HL-60 (cell line): ENCODE results near the gene DOK6.

Source experiments
- DNase-seq, 2 experiments: peaks; one replicate each; pipeline ENCODE4 v3.0.0-alpha.2; 2010 to 2020; ENCODE audit warnings: low read depth in 1 of 2, low spot score in 1 of 2
- H3K27ac ChIP-seq: fragments of 250-450 bp; sonication (Bioruptor Pico); replicated peaks from 2 replicates; pipeline ENCODE4 v1.5.1; 2020; ENCODE audit warnings: mild to moderate bottlenecking, moderate library complexity
- H3K27me3 ChIP-seq: fragments of 250-450 bp; sonication (Bioruptor Pico); 2 replicates; pipeline ENCODE4 v1.5.1; 2021; ENCODE audit warnings: mild to moderate bottlenecking, moderate library complexity; ENCODE audit not compliant: insufficient read depth, poor library complexity, severe bottlenecking
- H3K4me3 ChIP-seq: replicated peaks from 2 replicates; pipeline ENCODE4 v1.5.1; 2011; ENCODE audit warnings: mild to moderate bottlenecking, control low read depth, low read length; ENCODE audit not compliant: insufficient read depth
- GABPA ChIP-seq: IDR thresholded peaks from 2 replicates; pipeline ENCODE4 v1.6.1; 2012; ENCODE audit warnings: low read depth
- POLR2AphosphoS5 ChIP-seq: IDR thresholded peaks from 2 replicates; pipeline ENCODE4 v1.6.1; 2012; ENCODE audit warnings: low read depth
- SPI1 ChIP-seq: IDR thresholded peaks from 2 replicates; pipeline ENCODE4 v1.6.1; 2012; ENCODE audit warnings: low read depth, mild to moderate bottlenecking, borderline replicate concordance
- TF ChIP-seq, protein P1 (sequence below): IDR thresholded peaks from 2 replicates; pipeline ENCODE4 v1.6.1; 2012; ENCODE audit warnings: low read depth; ENCODE audit not compliant: insufficient replicate concordance
- TF ChIP-seq, protein P2 (sequence below): IDR thresholded peaks from one replicate; pipeline ENCODE4 v1.5.1; 2011; ENCODE audit warnings: low read length, control low read depth, inconsistent platforms; ENCODE audit not compliant: insufficient read depth

The DOK6 gene

DNA sequence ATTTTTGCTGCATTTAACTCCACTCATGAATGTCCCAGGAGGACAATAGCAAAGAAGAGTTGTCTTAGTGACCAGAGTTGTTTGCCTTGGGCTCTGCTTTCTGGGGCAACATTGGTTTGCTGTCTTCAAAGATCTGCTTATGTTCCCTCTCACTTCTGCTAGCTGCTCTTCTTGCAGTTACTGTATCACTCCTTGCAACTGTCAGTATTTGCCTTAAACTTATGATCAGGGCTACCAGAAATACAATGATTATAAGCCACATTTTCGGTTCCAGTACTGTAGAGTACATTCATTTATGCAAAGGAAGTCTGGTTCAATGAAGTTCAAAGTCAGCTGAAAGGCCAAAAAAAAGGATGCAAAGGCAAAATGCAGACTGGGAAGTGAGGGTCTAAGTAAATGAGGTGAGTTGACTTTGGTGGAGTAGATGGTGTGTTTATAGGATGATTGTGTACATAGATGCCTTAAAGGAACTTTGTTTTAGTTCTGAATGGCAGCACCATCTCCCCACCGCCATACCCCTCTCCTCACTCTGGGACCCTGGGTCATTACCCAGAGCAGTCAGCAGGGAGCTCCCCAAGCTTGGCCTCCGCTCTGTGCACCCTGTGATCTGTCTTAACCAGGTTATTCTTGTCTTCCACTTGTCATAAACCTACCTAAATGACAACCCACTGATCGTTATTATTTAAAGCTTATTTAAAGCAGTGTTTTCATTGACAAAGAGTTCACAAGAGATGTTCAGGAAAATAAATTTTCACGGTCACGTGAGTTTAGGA, 236.0 kb downstream of the DOK6 start:
- no peak for TF ChIP-seq POLR2AphosphoS5
- TF ChIP-seq GABPA, result no peak
- TF ChIP-seq, protein P1, sequence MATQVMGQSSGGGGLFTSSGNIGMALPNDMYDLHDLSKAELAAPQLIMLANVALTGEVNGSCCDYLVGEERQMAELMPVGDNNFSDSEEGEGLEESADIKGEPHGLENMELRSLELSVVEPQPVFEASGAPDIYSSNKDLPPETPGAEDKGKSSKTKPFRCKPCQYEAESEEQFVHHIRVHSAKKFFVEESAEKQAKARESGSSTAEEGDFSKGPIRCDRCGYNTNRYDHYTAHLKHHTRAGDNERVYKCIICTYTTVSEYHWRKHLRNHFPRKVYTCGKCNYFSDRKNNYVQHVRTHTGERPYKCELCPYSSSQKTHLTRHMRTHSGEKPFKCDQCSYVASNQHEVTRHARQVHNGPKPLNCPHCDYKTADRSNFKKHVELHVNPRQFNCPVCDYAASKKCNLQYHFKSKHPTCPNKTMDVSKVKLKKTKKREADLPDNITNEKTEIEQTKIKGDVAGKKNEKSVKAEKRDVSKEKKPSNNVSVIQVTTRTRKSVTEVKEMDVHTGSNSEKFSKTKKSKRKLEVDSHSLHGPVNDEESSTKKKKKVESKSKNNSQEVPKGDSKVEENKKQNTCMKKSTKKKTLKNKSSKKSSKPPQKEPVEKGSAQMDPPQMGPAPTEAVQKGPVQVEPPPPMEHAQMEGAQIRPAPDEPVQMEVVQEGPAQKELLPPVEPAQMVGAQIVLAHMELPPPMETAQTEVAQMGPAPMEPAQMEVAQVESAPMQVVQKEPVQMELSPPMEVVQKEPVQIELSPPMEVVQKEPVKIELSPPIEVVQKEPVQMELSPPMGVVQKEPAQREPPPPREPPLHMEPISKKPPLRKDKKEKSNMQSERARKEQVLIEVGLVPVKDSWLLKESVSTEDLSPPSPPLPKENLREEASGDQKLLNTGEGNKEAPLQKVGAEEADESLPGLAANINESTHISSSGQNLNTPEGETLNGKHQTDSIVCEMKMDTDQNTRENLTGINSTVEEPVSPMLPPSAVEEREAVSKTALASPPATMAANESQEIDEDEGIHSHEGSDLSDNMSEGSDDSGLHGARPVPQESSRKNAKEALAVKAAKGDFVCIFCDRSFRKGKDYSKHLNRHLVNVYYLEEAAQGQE, result no peak
- no peak for TF ChIP-seq SPI1
- TF ChIP-seq, protein P2, sequence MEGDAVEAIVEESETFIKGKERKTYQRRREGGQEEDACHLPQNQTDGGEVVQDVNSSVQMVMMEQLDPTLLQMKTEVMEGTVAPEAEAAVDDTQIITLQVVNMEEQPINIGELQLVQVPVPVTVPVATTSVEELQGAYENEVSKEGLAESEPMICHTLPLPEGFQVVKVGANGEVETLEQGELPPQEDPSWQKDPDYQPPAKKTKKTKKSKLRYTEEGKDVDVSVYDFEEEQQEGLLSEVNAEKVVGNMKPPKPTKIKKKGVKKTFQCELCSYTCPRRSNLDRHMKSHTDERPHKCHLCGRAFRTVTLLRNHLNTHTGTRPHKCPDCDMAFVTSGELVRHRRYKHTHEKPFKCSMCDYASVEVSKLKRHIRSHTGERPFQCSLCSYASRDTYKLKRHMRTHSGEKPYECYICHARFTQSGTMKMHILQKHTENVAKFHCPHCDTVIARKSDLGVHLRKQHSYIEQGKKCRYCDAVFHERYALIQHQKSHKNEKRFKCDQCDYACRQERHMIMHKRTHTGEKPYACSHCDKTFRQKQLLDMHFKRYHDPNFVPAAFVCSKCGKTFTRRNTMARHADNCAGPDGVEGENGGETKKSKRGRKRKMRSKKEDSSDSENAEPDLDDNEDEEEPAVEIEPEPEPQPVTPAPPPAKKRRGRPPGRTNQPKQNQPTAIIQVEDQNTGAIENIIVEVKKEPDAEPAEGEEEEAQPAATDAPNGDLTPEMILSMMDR, result no peak
- no peak overlapping the region for H3K27ac ChIP-seq
- no peak for DNase-seq
- no peak overlapping the region for H3K4me3 ChIP-seq
- no peaks in the 10 kb centered on the region for H3K27me3 ChIP-seq

DNA sequence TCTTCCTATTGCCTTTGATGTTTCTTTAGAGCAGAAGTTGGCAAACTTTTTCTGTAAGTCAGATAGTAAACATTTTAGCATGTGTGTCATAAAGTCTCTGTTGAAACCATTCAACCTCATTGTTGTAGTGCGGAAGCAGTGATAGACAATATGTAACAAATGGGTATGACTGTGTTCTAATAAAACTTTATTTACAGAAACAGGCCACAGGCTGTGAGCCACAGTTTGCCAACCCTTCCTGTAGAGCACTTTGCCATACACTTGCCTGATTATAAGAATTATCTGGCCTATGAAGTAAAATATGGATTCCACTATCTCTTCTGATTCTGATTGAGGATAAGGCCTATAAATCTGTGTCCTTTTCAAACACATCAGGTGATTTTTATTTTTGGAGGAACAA, 237.4 kb downstream of the DOK6 start:
- no peak for TF ChIP-seq POLR2AphosphoS5
- TF ChIP-seq SPI1, result no peak
- TF ChIP-seq GABPA, result no peak
- TF ChIP-seq, protein P1, result no peak
- Histone ChIP-seq H3K27ac (no peak overlapping the region), H3K4me3 (no peak overlapping the region), H3K27me3 (no peaks in the 10 kb centered on the region)
- DNase-seq, result no peak

DNA sequence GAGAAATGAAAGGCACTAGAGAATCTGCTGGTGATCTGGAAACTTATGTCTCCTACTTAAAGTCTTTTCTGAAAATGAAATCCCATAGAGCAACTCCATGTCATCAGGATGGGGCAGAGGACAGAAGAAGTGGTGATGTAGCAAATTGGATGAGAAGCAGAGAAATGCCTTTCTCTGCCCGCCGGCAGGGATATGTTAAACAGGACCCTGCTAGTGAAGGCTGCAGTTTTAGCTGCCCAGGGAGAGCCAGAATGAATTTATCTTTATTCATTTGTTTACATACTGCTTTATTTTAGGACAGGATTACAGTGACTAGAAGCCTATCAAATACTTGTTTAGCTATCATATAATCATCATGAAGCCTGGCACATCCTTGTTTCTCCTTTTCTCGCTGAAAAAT, 247.0 kb downstream of the DOK6 start:
- Histone ChIP-seq H3K4me3 (no peak overlapping the region), H3K27me3 (no peaks in the 10 kb centered on the region), H3K27ac (no peak overlapping the region)
- TF ChIP-seq, protein P1, result no peak
- TF ChIP-seq GABPA (no peak), SPI1 (no peak), POLR2AphosphoS5 (no peak)
- TF ChIP-seq, protein P2, result no peak
- no peak for DNase-seq
